Suprapubic skin (tissue), 3 donors: ENCODE measurements around the gene CLSTN2.

Source experiments
- CTCF ChIP-seq, 2 donors: fragments of 200-600 bp in 1 of 2; fragments of 450-650 bp in 1 of 2; sonication (generic) in 1 of 2; IDR thresholded peaks; one replicate each; pipeline ENCODE4 v1.5.1; 2016 to 2019; ENCODE audit warnings: antibody characterized with exemption in 2 of 2, mild to moderate bottlenecking in 1 of 2, moderate library complexity in 1 of 2
- POLR2A ChIP-seq, 2 donors: fragments of 450-650 bp; IDR thresholded peaks; one replicate each; pipeline ENCODE4 v1.6.1; 2017; ENCODE audit warnings: antibody characterized with exemption in 2 of 2, mild to moderate bottlenecking in 2 of 2, moderate library complexity in 2 of 2

GRCh38 chr3:139940622-139941021, 5.6 kb downstream of the CLSTN2 start:
- no peak for TF ChIP-seq CTCF (IDR thresholded peaks at IDR 0.05)
- TF ChIP-seq POLR2A (IDR thresholded peaks at IDR 0.05) = no peak
